AG04450 (cell line): ENCODE measurements around the gene CFAP77. TPM values are rescaled to one million over a fixed set of nuclear protein-coding genes. Genes with fewer than 3 reads are reported as not detected.
A peak's percentile ranks its signal among the peaks of the same experiment; 100 is the strongest.

Experiments used
- CTCF ChIA-PET: fragments of 300-600, 350-600 bp; formaldehyde crosslinking; extraction: SDS; loops from one replicate; lab custom pipeline; 2022; ENCODE audit warnings: antibody characterized with exemption, inconsistent platforms; lab: Charles Lee
- POLR2A ChIA-PET: fragments of 350-600 bp; formaldehyde crosslinking; extraction: SDS; loops from one replicate; lab custom pipeline; 2021; ENCODE audit warnings: antibody characterized with exemption, inconsistent platforms; lab: Yijun Ruan, JAX
- DNase-seq: peaks from one replicate; pipeline ENCODE4 v3.0.0-alpha.2; 2011; ENCODE audit warnings: low read depth, low spot score
- H3K27ac ChIP-seq: one replicate; pipeline ENCODE4 v1.5.1; 2012; ENCODE audit warnings: low read depth, low read length, control low read depth
- H3K27me3 ChIP-seq: one replicate; pipeline ENCODE4 v1.6.0; 2012; ENCODE audit warnings: low read length; ENCODE audit not compliant: control insufficient read depth, insufficient read depth
- H3K4me3 ChIP-seq: 2 replicates; pipeline ENCODE4 v1.5.1; 2011; ENCODE audit warnings: mild to moderate bottlenecking, low read depth, low read length, control low read depth
- H3K9me3 ChIP-seq: 2 replicates; pipeline ENCODE4 v1.5.1; 2012; ENCODE audit warnings: low read length; ENCODE audit not compliant: control insufficient read depth, insufficient read depth
- polyA minus RNA-seq: library from RNA; depleted of rRNA, polyadenylated mRNA; stranded (reverse); fragments of >200 nt; gene quantifications from 2 replicates; pipeline ENCODE4 v1.2.3, GENCODE V29; 2011; rRNA and poly(A)+ RNA removed
- polyA plus RNA-seq: library from polyadenylated mRNA; depleted of rRNA; stranded (reverse); fragments of >200 nt; gene quantifications from 2 replicates; pipeline ENCODE4 v1.2.3, GENCODE V29; 2011; rRNA removed
- TF ChIP-seq, protein P1 (sequence below): IDR thresholded peaks from 2 replicates; pipeline ENCODE4 v1.5.1; 2011; ENCODE audit warnings: low read depth, low read length, control low read depth, inconsistent platforms

Gene CFAP77
- polyA plus RNA-seq: not detected in 2 replicates
- not detected in 2 replicates for polyA minus RNA-seq

DNA sequence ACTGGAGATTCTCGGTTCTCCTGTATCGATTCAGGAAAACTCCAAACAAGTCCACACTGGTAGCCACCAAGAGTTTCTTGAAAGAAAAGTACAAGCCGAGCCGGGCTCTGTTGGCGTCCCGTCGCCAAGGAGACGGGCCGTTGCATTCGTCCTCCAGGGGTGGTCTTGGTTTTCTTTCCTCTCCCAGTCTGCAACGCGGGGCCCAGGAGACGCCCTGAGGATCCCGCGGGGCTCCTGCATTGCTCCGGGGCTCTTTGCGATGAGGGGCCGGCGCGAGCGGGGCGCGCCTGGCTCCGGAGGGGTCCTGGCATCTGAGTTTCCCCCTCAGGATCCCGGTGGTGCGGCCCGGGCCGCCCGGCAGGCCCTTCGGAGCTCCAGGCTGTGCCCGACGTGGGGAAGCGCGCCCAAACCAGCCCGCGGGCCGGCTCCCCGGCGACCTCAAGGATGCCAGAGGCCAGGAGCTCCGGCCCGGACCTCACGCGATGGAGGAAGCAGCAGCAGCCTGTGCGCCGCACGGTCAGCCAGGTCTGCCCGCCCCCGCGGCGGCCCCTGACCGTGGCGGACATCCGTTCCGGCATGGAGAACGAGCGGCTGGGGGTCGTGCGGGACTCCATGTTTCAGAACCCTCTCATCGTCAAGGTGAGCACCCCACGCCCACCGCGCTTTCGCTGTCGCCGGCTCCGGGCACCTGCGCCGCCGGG lies at the start of gene CFAP77:
Gene CFAP77 (plus strand): TSS at position 384 of the 701 bp plus-strand sequence. CDS start 61 bp downstream, at position 445.
- H3K27me3 ChIP-seq: peaks cover 46% of the 10 kb centered on the region
- H3K27ac ChIP-seq: no peak within 1 kb of the TSS
- peak; percentile 13 for DNase-seq
- POLR2A ChIA-PET: interaction anchor here (0.5 to 1.0 kb wide), 5 partner anchors 8 to 1692 kb away, joined by 3 to 11 read pairs (median 3); no protein-coding TSS in a partner anchor
- peaks cover 3% of the 10 kb centered on the region for H3K9me3 ChIP-seq
- H3K4me3 ChIP-seq: peak within 1 kb of the TSS; percentile 57
- TF ChIP-seq, protein P1, sequence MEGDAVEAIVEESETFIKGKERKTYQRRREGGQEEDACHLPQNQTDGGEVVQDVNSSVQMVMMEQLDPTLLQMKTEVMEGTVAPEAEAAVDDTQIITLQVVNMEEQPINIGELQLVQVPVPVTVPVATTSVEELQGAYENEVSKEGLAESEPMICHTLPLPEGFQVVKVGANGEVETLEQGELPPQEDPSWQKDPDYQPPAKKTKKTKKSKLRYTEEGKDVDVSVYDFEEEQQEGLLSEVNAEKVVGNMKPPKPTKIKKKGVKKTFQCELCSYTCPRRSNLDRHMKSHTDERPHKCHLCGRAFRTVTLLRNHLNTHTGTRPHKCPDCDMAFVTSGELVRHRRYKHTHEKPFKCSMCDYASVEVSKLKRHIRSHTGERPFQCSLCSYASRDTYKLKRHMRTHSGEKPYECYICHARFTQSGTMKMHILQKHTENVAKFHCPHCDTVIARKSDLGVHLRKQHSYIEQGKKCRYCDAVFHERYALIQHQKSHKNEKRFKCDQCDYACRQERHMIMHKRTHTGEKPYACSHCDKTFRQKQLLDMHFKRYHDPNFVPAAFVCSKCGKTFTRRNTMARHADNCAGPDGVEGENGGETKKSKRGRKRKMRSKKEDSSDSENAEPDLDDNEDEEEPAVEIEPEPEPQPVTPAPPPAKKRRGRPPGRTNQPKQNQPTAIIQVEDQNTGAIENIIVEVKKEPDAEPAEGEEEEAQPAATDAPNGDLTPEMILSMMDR: no peak
- CTCF ChIA-PET: interaction anchor here (0.6 to 1.3 kb wide), 3 partner anchors 165 to 495 kb away, joined by 3 to 6 read pairs (median 5); no protein-coding TSS in a partner anchor

DNA sequence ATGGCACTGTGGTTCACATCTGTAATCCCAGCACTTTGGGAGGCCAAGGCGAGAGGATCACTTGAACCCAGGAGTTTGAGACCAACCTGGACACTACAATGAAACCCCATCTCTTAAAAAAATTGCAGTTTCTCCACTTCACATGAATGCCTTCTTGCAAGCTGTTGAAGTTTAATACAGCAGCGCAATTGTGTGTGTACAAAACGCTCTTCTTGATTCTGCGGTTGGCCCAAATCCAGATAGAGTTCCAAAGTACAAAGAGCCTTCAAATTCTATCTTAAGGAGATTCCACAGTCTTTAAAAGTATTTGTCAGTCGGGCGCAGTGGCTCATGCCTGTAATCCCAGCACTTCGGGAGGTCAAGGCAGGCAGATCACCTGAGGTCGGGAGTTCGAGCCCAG lies 45.9 kb upstream of the CFAP77 start:
- no peak overlapping the region for H3K4me3 ChIP-seq
- TF ChIP-seq, protein P1: no peak
- H3K27ac ChIP-seq: no peak overlapping the region
- no peak for DNase-seq
- H3K27me3 ChIP-seq: peaks cover 6% of the 10 kb centered on the region
- ChIA-PET CTCF (no interaction called here), POLR2A (no interaction called here)
- H3K9me3 ChIP-seq: no peaks in the 10 kb centered on the region

DNA sequence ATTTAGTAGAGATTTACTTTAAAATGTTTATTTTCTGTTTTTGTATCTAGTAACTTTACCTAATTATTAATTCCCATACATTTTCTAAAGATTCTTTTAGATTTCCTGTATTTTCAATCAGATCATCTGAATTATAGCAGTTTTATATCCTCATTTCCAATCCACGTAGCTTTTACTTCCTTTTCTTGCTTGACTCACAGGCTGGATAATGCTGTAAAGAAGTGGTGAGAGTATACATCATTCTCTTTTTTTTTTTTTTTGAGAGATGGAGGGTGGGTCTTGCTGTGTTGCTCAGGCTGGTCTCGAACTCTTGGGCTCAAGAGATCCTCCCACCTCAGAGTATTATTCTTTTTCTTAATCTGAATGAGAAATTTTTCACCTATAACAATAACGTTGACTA lies 44.0 kb upstream of the CFAP77 start:
- H3K27ac ChIP-seq: no peak overlapping the region
- H3K27me3 ChIP-seq: peaks cover 8% of the 10 kb centered on the region
- no peaks in the 10 kb centered on the region for H3K9me3 ChIP-seq
- no peak for DNase-seq
- CTCF ChIA-PET: no interaction called here
- TF ChIP-seq, protein P1: no peak
- POLR2A ChIA-PET: no interaction called here
- no peak overlapping the region for H3K4me3 ChIP-seq

GRCh38 chr9:132366481-132366880 lies 43.5 kb upstream of the CFAP77 start:
- no peak overlapping the region for H3K4me3 ChIP-seq
- CTCF ChIA-PET: no interaction called here
- H3K27ac ChIP-seq: no peak overlapping the region
- H3K27me3 ChIP-seq: peaks cover 8% of the 10 kb centered on the region
- no peak for DNase-seq
- H3K9me3 ChIP-seq: no peaks in the 10 kb centered on the region
- TF ChIP-seq, protein P1: no peak
- POLR2A ChIA-PET: no interaction called here
